GM12878 (cell line): ENCODE results near the gene CC2D2B. TPM values are rescaled to one million over a fixed set of nuclear protein-coding genes. Genes with fewer than 3 reads are reported as not detected.

Experiments
- ATAC-seq: fragments of 200-7000 bp; cut with Tn5 transposase; 3 replicates; pipeline ENCODE4 v1.9.1; 2020; ENCODE audit warnings: mild to moderate bottlenecking, moderate library complexity
- BruUV-seq: library from RNA; stranded (reverse); fragments of 400-500 nt; replicated peaks from 2 replicates; lab custom pipeline; 2021; lab: Mats Ljungman, UMichigan
- CTCF ChIA-PET: fragments of 300-600 bp; sonication (Branson Sonifier 250); formaldehyde crosslinking; extraction: SDS; loops from one replicate; lab custom pipeline; 2021; ENCODE audit warnings: inconsistent platforms; lab: Yijun Ruan, JAX
- POLR2A ChIA-PET: fragments of 350-600 bp; formaldehyde crosslinking; extraction: SDS; loops from one replicate; lab custom pipeline; 2021; ENCODE audit warnings: inconsistent platforms; lab: Charles Lee
- RAD21 ChIA-PET: fragments of 300-600 bp; sonication (Branson Sonifier 250); formaldehyde crosslinking; loops from one replicate; lab custom pipeline; 2023; ENCODE audit warnings: antibody characterized with exemption; ENCODE audit not compliant: unreplicated experiment; lab: Charles Lee
- SMC1A ChIA-PET: fragments of 300-600 bp; sonication (Branson Sonifier 250); formaldehyde crosslinking; loops from one replicate; lab custom pipeline; 2023; ENCODE audit not compliant: unreplicated experiment, uncharacterized antibody; lab: Charles Lee
- DNase-seq: peaks from one replicate; pipeline ENCODE4 v3.0.0-alpha.2; 2011; ENCODE audit warnings: low read depth, low spot score
- FAIRE-seq: peaks from 3 replicates; lab custom pipeline; 2011; peaks lifted over from hg19 to GRCh38; lab: Jason Lieb, UNC
- H2AFZ ChIP-seq: 2 replicates; pipeline ENCODE4 v1.6.0; 2011; ENCODE audit warnings: low read depth, low read length, control low read depth; ENCODE audit not compliant: control insufficient read depth
- H3K27ac ChIP-seq: 2 replicates; pipeline ENCODE4 v1.5.1; 2011; ENCODE audit warnings: control low read depth; ENCODE audit not compliant: control insufficient read depth, insufficient read depth
- H3K27me3 ChIP-seq, 2 experiments: replicated peaks in 1 of 2; 2 replicates each; pipeline versions ENCODE4 v1.6.0 to v1.6.1; 2011; ENCODE audit warnings: low read length in 1 of 2; ENCODE audit not compliant: control insufficient read depth in 2 of 2, insufficient read depth in 2 of 2
- H3K36me3 ChIP-seq, 2 experiments: 2 replicates each; pipeline ENCODE4 v1.5.1; 2011; ENCODE audit warnings: low read length in 1 of 2; ENCODE audit not compliant: control insufficient read depth in 2 of 2, insufficient read depth in 2 of 2
- H3K4me1 ChIP-seq: 2 replicates; pipeline ENCODE4 v1.6.1; 2011; ENCODE audit warnings: mild to moderate bottlenecking, low read length, moderate library complexity, mixed read lengths; ENCODE audit not compliant: control insufficient read depth, insufficient read depth
- H3K4me2 ChIP-seq: 2 replicates; pipeline ENCODE4 v1.6.0; 2011; ENCODE audit warnings: control low read depth; ENCODE audit not compliant: control insufficient read depth, insufficient read depth
- H3K4me3 ChIP-seq: fragments of 200-600 bp; sonication (generic); 2 replicates; pipeline ENCODE4 v1.5.1; 2016
- H3K79me2 ChIP-seq: 2 replicates; pipeline ENCODE4 v1.6.0; 2011; ENCODE audit warnings: low read length; ENCODE audit not compliant: control insufficient read depth, insufficient read depth
- H3K9ac ChIP-seq: 2 replicates; pipeline ENCODE4 v1.8.0; 2011; ENCODE audit warnings: low read length, control low read depth, mixed read lengths; ENCODE audit not compliant: control insufficient read depth, insufficient read depth
- H3K9me3 ChIP-seq: replicated peaks from 3 replicates; pipeline ENCODE4 v1.5.1; 2011; ENCODE audit warnings: mild to moderate bottlenecking, low read length; ENCODE audit not compliant: control insufficient read depth, insufficient read depth
- H4K20me1 ChIP-seq: 2 replicates; pipeline ENCODE4 v1.6.0; 2011; ENCODE audit not compliant: control insufficient read depth, insufficient read depth
- BMI1 ChIP-seq: fragments of 450-650 bp; IDR thresholded peaks from 2 replicates; pipeline ENCODE4 v1.6.1; 2016; ENCODE audit warnings: mild to moderate bottlenecking, moderate library complexity, borderline replicate concordance
- DPF2 ChIP-seq: fragments of 450-650 bp; IDR thresholded peaks from 2 replicates; pipeline ENCODE4 v1.6.1; 2017; ENCODE audit warnings: mild to moderate bottlenecking
- ETV6 ChIP-seq, 2 experiments: fragments of 450-650 bp in 1 of 2; IDR thresholded peaks in 1 of 2; conservative IDR thresholded peaks in 1 of 2; 2 replicates each; pipeline ENCODE4 v1.6.1; 2014; ENCODE audit warnings: antibody characterized with exemption in 1 of 2, borderline replicate concordance in 1 of 2, low read depth in 1 of 2, mild to moderate bottlenecking in 1 of 2, moderate library complexity in 1 of 2
- EZH2 ChIP-seq: IDR thresholded peaks from 2 replicates; pipeline ENCODE4 v1.6.1; 2012; ENCODE audit warnings: low read depth, mild to moderate bottlenecking, control low read depth, inconsistent platforms, low read length, borderline replicate concordance; ENCODE audit not compliant: control insufficient read depth
- HCFC1 ChIP-seq: fragments of 150-350 bp; IDR thresholded peaks from 2 replicates; pipeline ENCODE4 v1.6.1; 2014; ENCODE audit warnings: low read length
- MEF2A ChIP-seq: IDR thresholded peaks from 2 replicates; pipeline ENCODE4 v1.6.1; 2011; ENCODE audit warnings: low read depth, mild to moderate bottlenecking, low read length, moderate library complexity; ENCODE audit not compliant: insufficient read depth
- POLR2AphosphoS5 ChIP-seq: IDR thresholded peaks from 2 replicates; pipeline ENCODE4 v1.6.1; 2011; ENCODE audit warnings: mild to moderate bottlenecking, low read length, inconsistent platforms
- RCOR1 ChIP-seq: conservative IDR thresholded peaks from 2 replicates; pipeline ENCODE4 v1.6.1; 2012; ENCODE audit warnings: low read depth, low read length, improper control_type of control experiment
- SMAD1 ChIP-seq: fragments of 450-650 bp; IDR thresholded peaks from 2 replicates; pipeline ENCODE4 v1.6.1; 2018; ENCODE audit warnings: mild to moderate bottlenecking, low read depth; ENCODE audit not compliant: partially characterized antibody
- SMAD5 ChIP-seq: IDR thresholded peaks from 2 replicates; pipeline ENCODE4 v1.6.1; 2016; ENCODE audit warnings: antibody characterized with exemption, low read depth
- SREBF1 ChIP-seq: IDR thresholded peaks from 2 replicates; pipeline ENCODE4 v1.6.1; 2012; ENCODE audit warnings: mild to moderate bottlenecking, low read length
- ZNF207 ChIP-seq: fragments of 450-650 bp; IDR thresholded peaks from 2 replicates; pipeline ENCODE4 v1.6.1; 2014; ENCODE audit warnings: antibody characterized with exemption, mild to moderate bottlenecking, borderline replicate concordance
- WGBS: methylation state at CpG from one replicate; pipeline ENCODE4 v1.1.6; 2016; ENCODE audit warnings: low lambda C conversion rate; ENCODE audit not compliant: insufficient replicate concordance, insufficient coverage; ENCODE audit errors: missing lambda C conversion rate; 5-methylcytosine and 5-hydroxymethylcytosine counted together
- in situ Hi-C: fragments of 300-500 bp; cut with MboI; formaldehyde crosslinking; loops from 9 replicates; pipeline ENCODE4 v1.14.3; 2018; ENCODE audit warnings: mixed read lengths
- intact Hi-C: fragments of 100-400 bp; cut with micrococcal nuclease; formaldehyde crosslinking; loops from one replicate; pipeline ENCODE4 v1.14.2; 2022; ENCODE audit not compliant: unreplicated experiment
- polyA plus RNA-seq, 11 experiments: library from polyadenylated mRNA; depleted of rRNA in 4 of 11; unstranded in 6 of 11; stranded (reverse) in 5 of 11; fragments of >200 nt; fragmentation: Nextera tagmentation in 4 of 11; fragmentation: Illumina TruSeq in 1 of 11; extraction: Ambion mirVana in 4 of 11; extraction: Trizol in 1 of 11; gene quantifications; 1 replicate in 1 of 11; 2 replicates in 10 of 11; pipeline versions ENCODE4 v1.2.1 to v1.2.3, GENCODE V29; 2011 to 2016; ENCODE audit warnings: inconsistent platforms in 2 of 11, missing spikeins in 2 of 11, low read depth in 1 of 11
- total RNA-seq, 4 experiments: library from RNA; depleted of rRNA in 3 of 4; stranded (reverse); fragments of >200 nt in 3 of 4; fragmentation: Illumina TruSeq in 1 of 4; extraction: Trizol in 1 of 4; gene quantifications; 2 replicates each; pipeline versions ENCODE4 v1.2.1 to v1.2.3, GENCODE V29; 2013 to 2021
- TF ChIP-seq, protein P1 (sequence below): fragments of 450-650 bp; IDR thresholded peaks from 2 replicates; pipeline ENCODE4 v1.6.1; 2017; ENCODE audit warnings: mild to moderate bottlenecking
- TF ChIP-seq, protein P2 (sequence below): fragments of 150-350 bp; IDR thresholded peaks from 2 replicates; pipeline ENCODE4 v1.6.1; 2014; ENCODE audit warnings: mild to moderate bottlenecking, low read depth, low read length
- TF ChIP-seq, protein P3 (sequence below): fragments of 150-350 bp; IDR thresholded peaks from 2 replicates; pipeline ENCODE4 v1.6.1; 2016; ENCODE audit warnings: low read depth, low read length
- TF ChIP-seq, protein P4 (sequence below): IDR thresholded peaks from 2 replicates; pipeline ENCODE4 v1.6.1; 2011; ENCODE audit warnings: low read depth, mild to moderate bottlenecking, low read length, moderate library complexity, borderline replicate concordance; ENCODE audit errors: extremely low read depth

The CC2D2B gene
- total and polyA plus RNA-seq, 10 of the 15 experiments (the other 5 are each of a cell fraction or from before 2014, with no cell fraction given) = 0.42 to 2.8 (median 0.78) TPM

DNA sequence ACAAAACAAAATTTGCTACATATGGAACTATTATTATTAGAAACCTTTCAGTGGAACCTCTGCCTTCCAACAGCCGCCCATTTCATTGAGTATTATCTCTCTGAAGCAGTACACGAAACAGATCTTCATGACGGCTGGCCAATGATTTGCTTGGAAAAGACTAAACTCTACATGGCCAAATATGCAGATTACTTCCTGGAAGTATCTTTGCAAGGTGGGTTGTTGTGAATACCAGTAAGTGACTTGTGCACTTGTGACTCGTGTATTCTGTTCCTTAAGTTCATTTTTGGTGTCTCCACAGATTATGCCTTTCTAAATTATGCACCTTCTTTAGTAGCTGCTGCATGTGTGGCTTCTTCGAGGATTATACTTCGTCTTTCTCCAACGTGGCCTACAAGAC, 149.0 kb downstream of the CC2D2B start:
- H3K79me2 ChIP-seq = peaks cover 3% of the 10 kb centered on the region
- SMC1A ChIA-PET = interaction anchor here (1.7 kb wide), 1 partner anchor 10 kb away, joined by 5 read pairs; no protein-coding TSS in a partner anchor
- H3K36me3 ChIP-seq = peaks cover 4 to 5% of the 10 kb centered on the region in 2 experiments; a peak in 3 of 4 replicates
- H2AFZ ChIP-seq = no peak overlapping the region
- WGBS = 98% methylated on average over 7 of the region's 7 CpGs
- DNase-seq (no peak), ATAC-seq (no peak), FAIRE-seq (no peak)
- no TSS peak for BruUV-seq
- POLR2A ChIA-PET = no interaction called here
- no peak overlapping the region for H3K9ac ChIP-seq
- RAD21 ChIA-PET = no interaction called here
- CTCF ChIA-PET = interaction anchor here (0.8 to 0.9 kb wide), 2 partner anchors 8 to 173 kb away, joined by 3 read pairs; no protein-coding TSS in a partner anchor
- intact Hi-C loops = no loop called here
- no peak overlapping the region for H3K4me2 ChIP-seq
- H3K4me1 ChIP-seq = no peaks in the 10 kb centered on the region
- H4K20me1 ChIP-seq = no peaks in the 10 kb centered on the region
- TF ChIP-seq SREBF1 (no peak), DPF2 (no peak), BMI1 (no peak), POLR2AphosphoS5 (no peak), MEF2A (no peak), HCFC1 (no peak), EZH2 (no peak), ZNF207 (no peak), SMAD5 (no peak), SMAD1 (no peak), RCOR1 (no peak), ETV6 (conservative IDR thresholded peaks at IDR 0.05 in 1 of 2, IDR thresholded peaks at IDR 0.05 in 1 of 2; ENCODE audit: borderline replicate concordance in 1 of 2, low read depth in 1 of 2) (no peak)
- TF ChIP-seq, protein P1, sequence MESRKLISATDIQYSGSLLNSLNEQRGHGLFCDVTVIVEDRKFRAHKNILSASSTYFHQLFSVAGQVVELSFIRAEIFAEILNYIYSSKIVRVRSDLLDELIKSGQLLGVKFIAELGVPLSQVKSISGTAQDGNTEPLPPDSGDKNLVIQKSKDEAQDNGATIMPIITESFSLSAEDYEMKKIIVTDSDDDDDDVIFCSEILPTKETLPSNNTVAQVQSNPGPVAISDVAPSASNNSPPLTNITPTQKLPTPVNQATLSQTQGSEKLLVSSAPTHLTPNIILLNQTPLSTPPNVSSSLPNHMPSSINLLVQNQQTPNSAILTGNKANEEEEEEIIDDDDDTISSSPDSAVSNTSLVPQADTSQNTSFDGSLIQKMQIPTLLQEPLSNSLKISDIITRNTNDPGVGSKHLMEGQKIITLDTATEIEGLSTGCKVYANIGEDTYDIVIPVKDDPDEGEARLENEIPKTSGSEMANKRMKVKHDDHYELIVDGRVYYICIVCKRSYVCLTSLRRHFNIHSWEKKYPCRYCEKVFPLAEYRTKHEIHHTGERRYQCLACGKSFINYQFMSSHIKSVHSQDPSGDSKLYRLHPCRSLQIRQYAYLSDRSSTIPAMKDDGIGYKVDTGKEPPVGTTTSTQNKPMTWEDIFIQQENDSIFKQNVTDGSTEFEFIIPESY = no peak
- TF ChIP-seq, protein P2, sequence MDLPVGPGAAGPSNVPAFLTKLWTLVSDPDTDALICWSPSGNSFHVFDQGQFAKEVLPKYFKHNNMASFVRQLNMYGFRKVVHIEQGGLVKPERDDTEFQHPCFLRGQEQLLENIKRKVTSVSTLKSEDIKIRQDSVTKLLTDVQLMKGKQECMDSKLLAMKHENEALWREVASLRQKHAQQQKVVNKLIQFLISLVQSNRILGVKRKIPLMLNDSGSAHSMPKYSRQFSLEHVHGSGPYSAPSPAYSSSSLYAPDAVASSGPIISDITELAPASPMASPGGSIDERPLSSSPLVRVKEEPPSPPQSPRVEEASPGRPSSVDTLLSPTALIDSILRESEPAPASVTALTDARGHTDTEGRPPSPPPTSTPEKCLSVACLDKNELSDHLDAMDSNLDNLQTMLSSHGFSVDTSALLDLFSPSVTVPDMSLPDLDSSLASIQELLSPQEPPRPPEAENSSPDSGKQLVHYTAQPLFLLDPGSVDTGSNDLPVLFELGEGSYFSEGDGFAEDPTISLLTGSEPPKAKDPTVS = no peak
- TF ChIP-seq, protein P3, sequence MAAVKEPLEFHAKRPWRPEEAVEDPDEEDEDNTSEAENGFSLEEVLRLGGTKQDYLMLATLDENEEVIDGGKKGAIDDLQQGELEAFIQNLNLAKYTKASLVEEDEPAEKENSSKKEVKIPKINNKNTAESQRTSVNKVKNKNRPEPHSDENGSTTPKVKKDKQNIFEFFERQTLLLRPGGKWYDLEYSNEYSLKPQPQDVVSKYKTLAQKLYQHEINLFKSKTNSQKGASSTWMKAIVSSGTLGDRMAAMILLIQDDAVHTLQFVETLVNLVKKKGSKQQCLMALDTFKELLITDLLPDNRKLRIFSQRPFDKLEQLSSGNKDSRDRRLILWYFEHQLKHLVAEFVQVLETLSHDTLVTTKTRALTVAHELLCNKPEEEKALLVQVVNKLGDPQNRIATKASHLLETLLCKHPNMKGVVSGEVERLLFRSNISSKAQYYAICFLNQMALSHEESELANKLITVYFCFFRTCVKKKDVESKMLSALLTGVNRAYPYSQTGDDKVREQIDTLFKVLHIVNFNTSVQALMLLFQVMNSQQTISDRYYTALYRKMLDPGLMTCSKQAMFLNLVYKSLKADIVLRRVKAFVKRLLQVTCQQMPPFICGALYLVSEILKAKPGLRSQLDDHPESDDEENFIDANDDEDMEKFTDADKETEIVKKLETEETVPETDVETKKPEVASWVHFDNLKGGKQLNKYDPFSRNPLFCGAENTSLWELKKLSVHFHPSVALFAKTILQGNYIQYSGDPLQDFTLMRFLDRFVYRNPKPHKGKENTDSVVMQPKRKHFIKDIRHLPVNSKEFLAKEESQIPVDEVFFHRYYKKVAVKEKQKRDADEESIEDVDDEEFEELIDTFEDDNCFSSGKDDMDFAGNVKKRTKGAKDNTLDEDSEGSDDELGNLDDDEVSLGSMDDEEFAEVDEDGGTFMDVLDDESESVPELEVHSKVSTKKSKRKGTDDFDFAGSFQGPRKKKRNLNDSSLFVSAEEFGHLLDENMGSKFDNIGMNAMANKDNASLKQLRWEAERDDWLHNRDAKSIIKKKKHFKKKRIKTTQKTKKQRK = no peak
- TF ChIP-seq, protein P4, sequence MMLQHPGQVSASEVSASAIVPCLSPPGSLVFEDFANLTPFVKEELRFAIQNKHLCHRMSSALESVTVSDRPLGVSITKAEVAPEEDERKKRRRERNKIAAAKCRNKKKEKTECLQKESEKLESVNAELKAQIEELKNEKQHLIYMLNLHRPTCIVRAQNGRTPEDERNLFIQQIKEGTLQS = no peak
- no peak overlapping the region for H3K27ac ChIP-seq
- H3K9me3 ChIP-seq = no peaks in the 10 kb centered on the region
- H3K4me3 ChIP-seq = no peak overlapping the region
- in situ Hi-C loops = no loop called here
- no peaks in the 10 kb centered on the region for H3K27me3 ChIP-seq
